ENCODE results near the gene CARMIL3. TPM values are rescaled to one million over a fixed set of nuclear protein-coding genes. Genes with fewer than 3 reads are reported as not detected.

CARMIL3 gene
- polyA plus RNA-seq, 1 experiment, result not detected

DNA sequence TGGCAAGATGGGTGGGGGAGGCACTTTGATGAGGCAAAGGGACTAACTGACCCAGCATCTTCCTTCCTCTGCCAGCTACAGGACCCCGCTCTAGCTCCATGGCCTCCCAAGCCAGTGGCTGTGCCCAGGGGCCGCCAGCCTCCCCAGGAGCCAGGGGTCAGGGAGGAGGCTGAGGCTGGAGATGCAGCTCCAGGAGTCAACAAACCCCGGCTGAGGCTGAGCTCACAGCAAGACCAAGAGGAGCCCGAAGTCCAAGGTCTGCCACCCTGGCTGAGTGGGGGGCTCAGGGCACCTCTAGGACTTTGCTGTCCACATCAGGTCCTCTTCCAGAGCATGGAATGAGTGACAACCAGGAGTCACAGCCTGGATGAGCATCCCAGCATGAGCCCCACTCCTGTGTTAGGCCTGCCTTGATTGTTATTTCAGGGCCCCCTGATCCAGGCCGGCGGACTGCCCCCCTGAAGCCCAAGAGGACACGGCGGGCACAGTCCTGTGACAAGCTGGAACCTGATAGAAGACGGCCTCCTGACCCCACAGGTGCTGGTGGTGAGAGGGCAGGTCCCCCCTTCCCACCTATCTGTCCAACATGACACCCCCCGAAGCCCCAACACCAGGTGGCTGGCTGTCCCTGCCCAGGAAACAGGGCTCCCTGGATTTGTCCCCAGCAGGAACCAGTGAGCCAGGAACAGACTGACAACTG is 17.1 kb downstream of the CARMIL3 start:
- TF ChIP-seq, protein P1, sequence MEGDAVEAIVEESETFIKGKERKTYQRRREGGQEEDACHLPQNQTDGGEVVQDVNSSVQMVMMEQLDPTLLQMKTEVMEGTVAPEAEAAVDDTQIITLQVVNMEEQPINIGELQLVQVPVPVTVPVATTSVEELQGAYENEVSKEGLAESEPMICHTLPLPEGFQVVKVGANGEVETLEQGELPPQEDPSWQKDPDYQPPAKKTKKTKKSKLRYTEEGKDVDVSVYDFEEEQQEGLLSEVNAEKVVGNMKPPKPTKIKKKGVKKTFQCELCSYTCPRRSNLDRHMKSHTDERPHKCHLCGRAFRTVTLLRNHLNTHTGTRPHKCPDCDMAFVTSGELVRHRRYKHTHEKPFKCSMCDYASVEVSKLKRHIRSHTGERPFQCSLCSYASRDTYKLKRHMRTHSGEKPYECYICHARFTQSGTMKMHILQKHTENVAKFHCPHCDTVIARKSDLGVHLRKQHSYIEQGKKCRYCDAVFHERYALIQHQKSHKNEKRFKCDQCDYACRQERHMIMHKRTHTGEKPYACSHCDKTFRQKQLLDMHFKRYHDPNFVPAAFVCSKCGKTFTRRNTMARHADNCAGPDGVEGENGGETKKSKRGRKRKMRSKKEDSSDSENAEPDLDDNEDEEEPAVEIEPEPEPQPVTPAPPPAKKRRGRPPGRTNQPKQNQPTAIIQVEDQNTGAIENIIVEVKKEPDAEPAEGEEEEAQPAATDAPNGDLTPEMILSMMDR (IDR thresholded peaks at IDR 0.05; ENCODE audit: low read depth, low read length), result no peak
- ChIA-PET CTCF (no interaction called here), POLR2A (no interaction called here)

DNA sequence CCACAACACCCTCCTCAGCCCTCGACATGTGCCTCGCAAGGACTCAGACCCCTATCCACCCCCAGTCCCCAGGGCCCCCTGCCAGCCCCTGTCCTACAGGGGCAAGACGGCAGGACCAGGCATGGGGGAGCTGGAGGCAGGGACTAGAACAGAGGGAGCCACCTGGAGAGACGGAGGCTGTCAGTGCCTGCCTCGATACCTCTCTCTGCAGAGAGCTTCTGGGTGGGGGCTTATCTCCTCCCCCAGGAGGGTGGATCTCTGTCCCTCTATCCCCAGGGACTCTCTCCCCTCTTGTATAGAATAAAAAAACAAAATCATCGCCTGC is 17.6 kb downstream of the CARMIL3 start:
- Histone ChIP-seq H3K27me3 (ENCODE audit: control insufficient read depth, insufficient read depth, low read length) (peaks cover 57% of the 10 kb centered on the region), H3K9me3 (ENCODE audit: control insufficient read depth, insufficient read depth, low read length) (no peaks in the 10 kb centered on the region), H3K27ac (ENCODE audit: low read depth, low read length) (no peak overlapping the region), H3K4me3 (ENCODE audit: low read depth, low read length) (no peak overlapping the region)
- no peak for DNase-seq (ENCODE audit: low read depth, low spot score)
- TF ChIP-seq, protein P1 (IDR thresholded peaks at IDR 0.05; ENCODE audit: low read depth, low read length), result no peak
- CTCF ChIA-PET, result no interaction called here
- POLR2A ChIA-PET, result no interaction called here

More for the DNA sequence above, 17.1 kb downstream of the CARMIL3 start:
- no peak overlapping the region for H3K4me3 ChIP-seq (ENCODE audit: low read depth, low read length)
- no peaks in the 10 kb centered on the region for H3K9me3 ChIP-seq (ENCODE audit: control insufficient read depth, insufficient read depth, low read length)
- peaks cover 58% of the 10 kb centered on the region for H3K27me3 ChIP-seq (ENCODE audit: control insufficient read depth, insufficient read depth, low read length)
- no peak for DNase-seq (ENCODE audit: low read depth, low spot score)
- no peak overlapping the region for H3K27ac ChIP-seq (ENCODE audit: low read depth, low read length)

DNA sequence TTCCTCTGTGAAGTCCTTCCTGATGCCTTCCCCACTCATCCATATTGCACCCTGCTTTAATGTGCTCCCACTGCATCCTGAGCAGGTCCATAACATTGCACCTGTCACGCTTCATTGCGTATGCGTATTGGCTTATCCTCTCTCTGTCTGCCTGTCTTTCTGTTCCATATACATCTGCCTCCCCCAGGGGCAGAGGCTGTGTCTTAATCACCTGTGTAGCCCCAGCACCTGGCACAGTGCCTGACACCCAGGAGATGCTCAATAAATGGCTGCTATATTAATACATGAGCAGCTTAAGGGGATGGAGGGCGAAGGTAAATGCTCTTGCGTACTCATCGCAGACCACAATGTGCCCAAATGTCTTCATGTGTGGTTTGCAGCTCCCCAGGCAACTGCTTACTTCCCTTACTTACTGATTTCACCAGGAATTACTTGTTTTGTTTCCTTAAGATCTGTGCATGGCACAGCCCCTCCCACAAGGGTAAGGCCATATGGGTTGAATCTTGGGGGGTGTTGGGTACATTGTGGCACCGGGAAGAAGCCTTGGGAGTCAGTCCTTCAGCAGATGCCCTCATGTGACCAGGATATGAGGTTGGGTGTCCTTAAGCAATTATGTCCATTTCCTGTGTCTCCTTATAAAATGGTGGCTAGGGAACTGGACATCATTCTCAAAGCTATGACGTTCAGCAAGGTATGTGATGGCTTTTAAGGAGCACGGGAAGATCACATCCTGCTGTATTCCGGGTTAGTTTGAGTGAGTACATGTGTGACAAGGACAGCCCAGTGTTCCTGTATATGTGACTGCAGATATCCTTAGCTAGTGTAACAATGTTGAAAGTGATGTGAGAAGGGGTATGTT is 18.7 kb downstream of the CARMIL3 start:
- ChIA-PET CTCF (no interaction called here), POLR2A (no interaction called here)
- H3K9me3 ChIP-seq (ENCODE audit: control insufficient read depth, insufficient read depth, low read length), result no peaks in the 10 kb centered on the region
- TF ChIP-seq, protein P1 (IDR thresholded peaks at IDR 0.05; ENCODE audit: low read depth, low read length), result no peak
- no peak overlapping the region for H3K27ac ChIP-seq (ENCODE audit: low read depth, low read length)
- no peak overlapping the region for H3K4me3 ChIP-seq (ENCODE audit: low read depth, low read length)
- peaks cover 55% of the 10 kb centered on the region for H3K27me3 ChIP-seq (ENCODE audit: control insufficient read depth, insufficient read depth, low read length)
- no peak for DNase-seq (ENCODE audit: low read depth, low spot score)

DNA sequence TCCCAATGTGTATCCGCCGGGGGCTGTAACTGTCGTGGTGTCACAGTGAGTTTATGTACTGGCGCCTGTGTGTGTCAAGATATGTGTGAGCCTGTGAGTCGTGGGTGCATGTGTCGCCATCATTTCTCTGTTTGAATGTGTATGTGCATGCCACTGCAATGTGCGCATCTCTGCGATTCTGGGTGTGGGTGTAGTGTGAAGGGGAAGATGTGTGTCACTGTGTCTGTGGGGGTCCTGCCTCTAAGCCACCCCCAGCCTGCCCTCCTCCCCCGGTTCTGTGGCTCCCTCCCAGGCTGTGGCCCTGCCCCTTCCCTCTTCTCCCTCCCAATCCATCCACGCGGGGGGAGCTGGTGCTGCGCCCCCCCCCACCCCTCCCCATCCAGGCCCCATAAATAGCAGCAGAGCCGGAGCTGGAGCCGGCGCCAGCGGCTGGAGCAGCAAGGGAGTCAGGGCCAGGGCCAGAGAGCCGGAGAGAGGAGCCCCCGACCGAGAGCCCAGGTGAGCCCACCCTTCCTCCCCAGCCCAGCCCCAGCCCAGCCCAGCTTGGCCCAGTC is 19.4 kb downstream of the CARMIL3 start, which contains the start of gene CPNE6:
Gene CPNE6, plus strand, starts transcription at position 419 of the 554 bp plus-strand sequence. CDS start 1,375 bp downstream, outside the sequence.
- H3K27me3 ChIP-seq (ENCODE audit: control insufficient read depth, insufficient read depth, low read length), result peaks cover 56% of the 10 kb centered on the region
- POLR2A ChIA-PET, result no interaction called here
- no peak for DNase-seq (ENCODE audit: low read depth, low spot score)

More for the DNA sequence above, 19.4 kb downstream of the CARMIL3 start, which contains the start of gene CPNE6:
- CTCF ChIA-PET, result interaction anchor here (1.4 kb wide), 1 partner anchor 19 kb away, joined by 5 read pairs; no protein-coding TSS in a partner anchor
- Histone ChIP-seq H3K9me3 (ENCODE audit: control insufficient read depth, insufficient read depth, low read length) (no peaks in the 10 kb centered on the region), H3K27ac (ENCODE audit: low read depth, low read length) (no peak within 1 kb of the TSS), H3K4me3 (ENCODE audit: low read depth, low read length) (no peak within 1 kb of the TSS)
- TF ChIP-seq, protein P1 (IDR thresholded peaks at IDR 0.05; ENCODE audit: low read depth, low read length), result no peak

Measured in AG04450 (cell line).